Stimulated activated CD4-positive, alpha-beta T cell treated with anti-CD3 and anti-CD28 coated beads, Interleukin-2, amount 100 ng/mL, for 48 hours (primary cell): Measurements from ENCODE around the gene TRPM1.

Source experiments
- DNase-seq, 2 donors: peaks; one replicate each; pipeline ENCODE4 v3.0.0-alpha.2; 2020

Gene TRPM1

DNA sequence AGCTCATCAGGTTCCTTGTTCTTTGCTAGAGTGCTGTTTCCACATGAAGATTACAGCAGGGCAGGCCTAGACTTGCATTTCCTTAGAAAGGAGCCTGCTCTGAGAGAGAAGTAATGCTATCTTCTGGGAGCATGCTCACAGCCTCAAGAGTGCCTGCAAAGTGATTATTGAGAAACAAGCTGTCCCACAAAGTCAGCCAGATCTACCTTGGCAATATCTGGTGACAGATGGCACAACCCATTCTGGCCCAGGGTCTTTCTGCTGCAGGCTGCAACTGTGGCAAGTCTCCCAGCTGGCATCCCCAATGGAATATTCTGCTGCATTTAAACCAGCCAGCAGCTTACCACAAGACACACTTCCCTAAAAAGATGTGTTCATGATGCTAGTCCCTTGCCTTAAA, 139.4 kb downstream of the TRPM1 start:
- DNase-seq, result no peak

DNA sequence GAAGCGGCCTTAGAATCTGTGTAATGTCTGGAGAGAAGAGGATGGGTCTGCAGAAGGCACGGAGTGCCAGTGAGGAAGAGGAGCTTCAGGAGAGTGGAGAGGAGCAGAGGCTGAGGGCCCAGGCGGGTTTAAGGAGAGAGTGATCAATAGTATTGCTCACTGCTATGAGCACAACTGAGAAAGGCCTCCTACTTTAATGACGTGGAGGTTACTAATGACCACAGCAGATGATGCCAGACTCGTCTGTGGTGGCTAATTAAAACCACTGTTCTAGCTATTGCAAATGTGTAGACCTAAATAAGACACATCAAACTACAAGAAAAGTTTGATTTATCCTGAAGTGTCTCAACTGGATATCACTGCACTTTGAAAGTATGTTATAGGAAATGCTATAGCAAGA, 143.3 kb downstream of the TRPM1 start:
- DNase-seq, result no peak

DNA sequence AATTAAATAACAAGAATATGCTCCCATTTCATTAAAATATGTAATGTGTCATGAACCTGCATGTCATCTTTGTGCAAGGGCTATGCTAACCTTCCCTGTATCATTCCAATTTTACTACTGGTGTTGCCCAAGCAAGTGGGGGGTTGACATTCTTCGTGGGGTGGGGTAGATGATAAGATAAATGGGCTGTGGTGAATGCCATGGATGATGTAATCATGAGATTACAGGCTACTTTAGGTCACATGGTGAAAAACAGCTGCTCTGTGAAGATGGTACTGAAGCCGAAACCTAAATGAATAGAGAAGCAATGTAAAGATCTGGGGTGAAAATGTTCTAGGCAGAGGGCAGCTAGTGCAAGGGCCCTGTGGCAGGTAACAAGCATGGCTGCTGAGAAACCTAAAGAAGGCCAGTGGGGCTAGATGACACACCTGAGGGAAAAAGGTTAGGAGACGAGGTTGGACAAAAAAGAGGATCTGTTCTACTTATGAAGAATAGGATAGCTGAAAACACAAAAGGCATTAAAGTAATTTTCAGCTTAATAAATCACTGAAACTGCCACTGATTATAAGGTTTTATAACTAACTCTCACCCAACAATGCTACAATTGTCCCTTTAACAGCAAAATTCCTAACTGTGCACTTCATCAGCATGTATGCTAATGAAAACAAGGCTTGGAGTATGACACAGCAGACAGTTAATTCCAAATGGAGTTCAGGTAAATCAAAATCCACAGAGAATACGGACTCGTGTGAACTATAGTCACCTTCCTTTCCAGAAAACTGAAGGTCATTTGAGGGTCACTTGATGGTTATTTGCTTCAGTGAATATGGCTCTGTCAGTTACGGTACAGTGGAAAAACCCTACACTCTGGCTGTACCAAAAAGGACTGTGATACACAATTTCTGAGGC, 145.1 kb downstream of the TRPM1 start:
- no peak for DNase-seq

DNA sequence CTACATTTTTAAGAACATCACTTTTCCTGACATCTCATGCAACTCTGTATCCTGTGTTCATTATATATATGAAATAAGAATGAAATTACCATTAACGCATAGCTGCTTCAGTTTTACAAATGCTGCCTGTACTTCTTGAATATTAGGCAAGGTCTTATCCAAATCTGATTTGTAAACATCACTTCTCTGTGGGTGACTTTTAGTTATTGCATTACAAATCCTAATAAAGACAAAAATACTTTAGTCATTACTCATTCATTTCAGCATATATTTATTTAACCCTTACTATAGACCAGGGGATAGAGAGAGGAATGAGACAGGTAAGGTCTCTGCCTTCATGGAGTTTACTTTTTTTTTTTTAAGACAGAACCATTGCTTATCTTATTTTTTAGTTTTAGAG, 146.9 kb downstream of the TRPM1 start:
- no peak for DNase-seq

DNA sequence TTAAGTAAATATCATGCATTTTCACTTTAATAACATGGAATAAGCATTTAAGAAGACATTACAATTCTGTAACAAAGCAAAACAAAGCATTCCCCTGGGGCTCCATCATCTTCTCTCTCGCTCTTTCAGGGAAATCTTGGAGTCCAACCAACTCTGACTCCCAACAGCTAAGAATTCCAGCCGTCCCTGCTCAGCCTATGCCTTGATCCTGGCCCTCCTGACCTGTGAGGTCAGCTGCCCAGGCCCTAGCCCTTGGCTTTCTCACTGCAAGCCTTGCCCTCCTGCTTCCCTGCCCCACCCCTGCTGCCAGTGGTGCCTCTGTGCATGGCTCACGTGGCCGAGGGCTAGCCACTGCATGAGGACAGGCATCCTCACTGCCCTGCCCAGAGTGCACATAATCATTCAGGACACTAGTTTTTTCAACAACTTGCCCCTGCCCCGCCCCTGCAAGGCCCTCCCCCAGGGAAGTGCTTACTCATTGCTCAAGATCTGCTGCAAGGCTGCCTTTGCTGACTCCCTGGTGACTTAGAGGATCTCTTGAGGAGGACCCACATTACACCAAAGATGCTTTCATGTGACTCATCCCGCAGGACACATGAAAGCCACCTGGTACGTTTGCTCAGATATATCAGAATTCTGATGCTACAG, 147.7 kb downstream of the TRPM1 start:
- DNase-seq, result no peak

DNA sequence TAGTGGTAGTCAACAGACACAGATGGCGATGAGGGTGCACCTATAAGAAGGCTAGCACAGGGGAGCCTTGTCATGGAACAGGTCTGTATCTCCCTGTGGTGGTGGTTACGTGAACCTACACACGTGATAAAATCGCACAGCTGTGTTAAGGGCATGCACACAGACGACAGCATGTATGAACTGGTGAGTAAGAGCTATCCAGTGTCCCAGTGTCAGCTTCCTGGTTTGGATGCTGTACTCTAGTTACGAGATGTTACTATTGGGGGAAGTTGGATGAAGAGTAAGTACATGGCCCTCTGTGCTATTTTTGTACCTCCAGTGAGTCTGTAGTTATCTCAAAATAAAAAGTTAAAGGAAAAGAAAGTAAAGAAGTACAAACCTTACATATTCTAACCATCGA, 148.3 kb downstream of the TRPM1 start:
- DNase-seq, result no peak
